ENCODE results near the gene COLGALT1.

The COLGALT1 gene

GRCh38 chr19:17598953-17599352 lies 43.5 kb downstream of the COLGALT1 start:
- no peak for DNase-seq (ENCODE audit: low spot score)

DNA sequence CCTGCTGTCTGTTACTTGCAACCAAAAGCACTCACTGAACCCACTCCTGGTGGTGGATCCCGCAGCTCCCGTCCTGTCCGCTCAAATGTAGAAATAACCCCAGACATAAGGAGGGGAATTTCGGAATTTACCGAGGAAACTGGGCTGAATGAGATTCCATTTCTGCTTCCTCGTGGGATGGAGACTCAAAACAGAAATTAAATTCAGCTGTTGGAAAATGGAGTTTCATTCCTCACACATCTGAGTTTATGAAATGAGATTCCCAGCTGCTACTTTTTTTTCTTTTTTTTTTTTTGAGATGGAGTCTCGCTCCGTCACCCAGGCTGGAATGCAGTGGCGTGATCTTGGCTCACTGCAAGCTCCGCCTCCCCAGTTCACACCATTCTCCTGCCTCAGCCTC lies 44.3 kb downstream of the COLGALT1 start:
- DNase-seq (ENCODE audit: low spot score), result no peak

- DNase-seq (ENCODE audit: low spot score), result no peak
Measured at GRCh38 chr19:17601683-17602082, 46.2 kb downstream of the COLGALT1 start.

DNA sequence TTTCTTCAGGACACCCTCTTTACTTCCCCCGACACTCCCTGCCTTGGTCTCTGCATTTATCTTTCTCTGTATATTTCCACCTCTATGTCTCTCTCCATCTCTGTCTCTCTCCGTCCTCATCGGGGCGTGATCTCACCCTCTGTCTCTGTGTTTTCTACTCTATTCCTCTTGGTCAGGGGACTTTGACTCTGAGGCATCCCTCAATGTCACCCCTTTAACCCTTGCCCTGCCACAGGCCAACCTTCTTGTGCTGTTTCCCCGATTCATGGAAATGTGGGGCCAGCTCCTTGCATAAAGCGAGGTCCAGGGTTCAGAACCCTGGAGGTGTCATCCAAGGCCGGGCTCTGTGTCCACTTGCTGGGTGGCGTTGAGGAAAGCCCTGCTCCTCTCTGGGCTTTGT lies 46.8 kb downstream of the COLGALT1 start:
- no peak for DNase-seq (ENCODE audit: low spot score)

DNA sequence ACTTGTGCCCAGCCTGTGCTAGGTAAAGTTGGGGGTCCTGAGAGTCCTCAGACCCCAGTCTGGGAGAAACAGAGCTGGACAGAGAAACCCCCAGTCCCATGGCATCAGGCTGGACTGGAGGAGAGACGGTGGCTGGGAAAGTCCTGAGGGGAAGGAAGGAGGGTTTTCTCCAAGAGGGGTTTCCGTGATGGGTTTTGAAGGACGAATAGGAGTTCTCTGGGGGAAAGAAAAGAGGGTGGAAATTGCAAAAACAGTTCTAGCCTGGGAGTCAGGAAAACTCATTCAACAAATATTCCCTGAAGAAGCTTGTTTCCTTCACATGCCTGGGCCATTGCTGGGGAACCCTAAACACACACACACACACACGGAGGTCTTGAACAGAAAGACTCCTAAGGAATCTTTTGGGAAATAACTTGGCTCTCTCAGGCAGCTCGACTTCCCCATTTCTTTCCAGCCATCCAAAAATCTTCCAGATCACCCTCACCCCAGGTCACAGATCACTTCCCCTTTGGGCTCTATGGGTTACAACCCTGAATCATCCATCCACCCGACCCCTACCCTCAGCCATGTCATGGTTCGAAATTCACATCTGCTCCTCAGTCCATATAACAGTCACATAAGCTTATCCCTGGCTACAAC lies 47.5 kb downstream of the COLGALT1 start:
- no peak for DNase-seq (ENCODE audit: low spot score)

- DNase-seq (ENCODE audit: low spot score), result no peak
Measured at GRCh38 chr19:17604372-17605025, 49.0 kb downstream of the COLGALT1 start.

DNA sequence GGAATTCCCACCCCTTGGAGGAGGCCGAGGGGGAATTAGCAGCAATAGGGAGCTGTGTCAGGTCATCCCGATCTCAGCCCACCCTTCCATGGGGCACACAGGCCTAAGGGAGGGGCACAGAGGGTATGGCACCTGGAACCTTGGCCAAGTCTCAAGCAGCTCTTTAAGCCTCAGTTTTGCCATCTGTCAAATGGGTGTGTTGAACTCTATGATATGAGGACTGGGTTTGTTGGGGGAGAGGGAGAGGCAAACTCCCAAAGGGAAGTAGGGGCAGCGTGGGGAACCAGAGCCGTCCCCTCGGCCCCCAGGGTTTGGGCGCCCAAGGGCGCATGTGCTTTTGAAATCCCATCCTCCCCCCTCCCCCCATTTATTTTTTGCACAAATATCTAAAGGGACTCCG lies 49.7 kb downstream of the COLGALT1 start:
- no peak for DNase-seq (ENCODE audit: low spot score)

DNA sequence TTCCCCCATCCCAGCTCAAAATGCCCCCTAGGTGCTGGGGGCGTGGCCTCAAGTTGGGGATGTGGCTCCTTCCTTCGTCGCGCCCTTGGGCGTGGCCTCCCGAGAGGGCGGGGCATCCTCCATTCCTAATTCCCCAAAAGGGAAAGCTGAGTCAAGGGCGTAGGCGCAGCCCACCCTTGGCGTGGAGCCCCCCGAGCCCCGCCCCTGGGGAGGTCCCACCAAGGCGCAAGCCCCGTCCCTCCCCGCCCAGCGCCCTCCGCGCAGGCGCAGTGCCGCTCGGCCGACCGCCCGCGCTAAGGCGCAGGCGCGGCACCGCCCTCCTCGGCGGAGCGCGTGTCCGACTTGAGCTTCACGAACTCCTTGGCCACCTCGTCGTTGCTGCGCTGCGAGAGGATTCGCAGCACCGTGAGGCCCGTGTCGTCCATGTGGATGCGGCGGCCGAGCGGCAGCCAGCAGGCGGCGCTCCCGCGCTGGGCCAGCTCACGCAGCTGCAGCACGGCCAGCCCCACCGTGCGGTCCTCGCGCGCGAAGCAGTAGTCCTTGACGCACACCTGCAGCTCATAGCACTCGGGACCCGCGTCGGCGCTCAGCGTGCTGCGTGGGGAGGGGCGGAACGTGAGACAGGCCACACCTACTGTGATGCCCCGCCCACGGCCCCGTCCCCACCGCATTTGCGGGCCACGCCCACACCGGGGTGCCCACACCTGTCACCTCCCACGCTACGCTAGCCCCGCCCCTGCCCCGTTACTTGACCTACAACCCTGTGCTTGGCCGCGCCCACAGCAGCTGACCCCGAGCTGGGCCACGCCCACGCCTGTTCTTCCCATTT lies 50.5 kb downstream of the COLGALT1 start:
- peak; percentile 77 for DNase-seq (ENCODE audit: low spot score)

DNA sequence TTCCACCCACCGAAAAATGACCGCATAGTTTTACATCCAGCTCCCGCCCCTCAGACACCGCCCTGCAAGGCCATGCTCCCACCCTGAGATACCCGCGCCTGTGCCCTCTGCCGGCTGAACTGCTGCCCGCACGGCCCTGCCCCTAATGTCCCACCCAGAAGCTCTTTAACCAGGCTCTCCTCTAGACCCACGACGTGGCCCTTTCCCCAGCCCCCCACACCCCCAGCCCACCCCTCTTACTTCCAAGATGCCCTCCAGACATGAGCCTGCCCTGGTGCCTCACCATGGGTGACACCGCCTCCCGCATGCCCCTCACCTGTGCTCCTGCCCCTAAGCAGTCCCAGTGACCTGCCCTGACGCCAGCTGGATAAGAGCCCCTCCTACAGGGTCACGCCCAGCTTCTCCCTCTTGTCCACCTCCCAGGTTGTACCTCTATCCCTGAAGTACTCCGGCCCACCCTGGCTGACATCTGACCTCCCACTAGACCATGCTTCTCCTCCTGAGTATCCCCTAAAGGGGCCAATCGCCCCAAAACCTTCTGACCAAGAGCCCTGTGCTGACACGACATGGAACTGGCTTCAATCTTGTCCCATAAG lies 51.2 kb downstream of the COLGALT1 start:
- DNase-seq (ENCODE audit: low spot score), result no peak

DNA sequence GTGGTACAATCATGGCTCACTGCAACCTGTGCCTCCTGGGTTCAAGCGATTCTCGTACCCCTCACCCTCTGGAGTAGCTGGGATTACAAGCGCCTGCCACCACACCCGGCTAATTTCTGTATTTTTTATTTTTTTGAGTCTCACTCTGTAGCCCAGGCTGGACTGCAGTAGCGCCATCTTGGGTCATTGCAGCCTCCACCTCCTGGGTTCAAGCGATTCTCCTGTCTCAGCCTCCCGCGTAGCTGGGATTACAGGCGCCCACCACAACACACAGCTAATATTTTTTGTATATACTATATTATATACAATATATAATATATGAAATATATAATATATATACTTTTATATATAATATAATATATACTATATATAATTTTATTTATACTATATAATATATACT lies 52.5 kb downstream of the COLGALT1 start:
- no peak for DNase-seq (ENCODE audit: low spot score)

DNA sequence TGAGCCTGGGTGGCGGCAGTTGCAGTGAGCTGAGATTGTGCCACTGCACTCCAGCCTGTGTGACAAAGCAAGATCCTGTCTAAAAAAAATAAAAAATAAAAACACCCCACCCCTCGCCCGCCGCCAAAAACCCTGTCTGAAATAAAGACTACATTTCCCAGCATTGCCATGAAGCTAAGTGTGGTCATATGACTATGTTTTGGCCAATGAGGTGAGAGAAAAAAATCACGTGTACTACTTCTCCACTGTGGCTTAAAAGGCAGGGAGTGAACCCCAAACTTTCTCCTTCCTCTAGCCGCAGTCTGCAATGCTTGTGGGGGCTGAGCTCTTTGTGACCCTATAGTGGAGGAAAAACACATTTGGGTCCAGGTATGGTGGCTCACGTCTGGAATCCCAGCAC lies 54.9 kb downstream of the COLGALT1 start:
- DNase-seq (ENCODE audit: low spot score), result peak; percentile 41

GRCh38 chr19:17611462-17612244 lies 56.2 kb downstream of the COLGALT1 start:
- DNase-seq (ENCODE audit: low spot score), result no peak

DNA sequence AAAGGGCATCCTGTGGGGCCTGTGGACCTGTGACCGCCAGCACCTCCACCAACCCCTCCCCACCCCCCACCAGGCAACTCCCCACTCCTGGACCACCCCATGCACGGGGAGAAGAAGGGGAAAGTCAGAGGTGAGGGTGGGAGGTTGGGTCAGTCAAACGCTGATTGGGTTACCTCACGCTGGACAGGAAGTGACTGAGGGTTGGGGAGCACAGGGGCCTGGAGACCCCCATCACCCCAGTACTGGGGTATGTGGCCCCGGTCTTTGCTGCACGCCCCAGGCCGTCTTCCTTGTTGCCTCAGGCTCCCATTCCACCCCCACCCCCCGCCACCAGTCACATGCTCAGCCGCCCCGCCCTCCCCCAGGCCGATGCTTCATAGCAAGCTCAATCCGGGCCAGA lies 59.0 kb downstream of the COLGALT1 start:
- DNase-seq (ENCODE audit: low spot score), result no peak

- no peak for DNase-seq (ENCODE audit: low spot score)
Measured at GRCh38 chr19:17615889-17616685, 60.6 kb downstream of the COLGALT1 start.

- no peak for DNase-seq (ENCODE audit: low spot score)
Measured at GRCh38 chr19:17616686-17616960, 61.2 kb downstream of the COLGALT1 start.

- DNase-seq (ENCODE audit: low spot score), result no peak
Measured at GRCh38 chr19:17616961-17617806, 61.7 kb downstream of the COLGALT1 start.

GRCh38 chr19:17617807-17618192 lies 62.4 kb downstream of the COLGALT1 start:
- DNase-seq (ENCODE audit: low spot score), result no peak

DNA sequence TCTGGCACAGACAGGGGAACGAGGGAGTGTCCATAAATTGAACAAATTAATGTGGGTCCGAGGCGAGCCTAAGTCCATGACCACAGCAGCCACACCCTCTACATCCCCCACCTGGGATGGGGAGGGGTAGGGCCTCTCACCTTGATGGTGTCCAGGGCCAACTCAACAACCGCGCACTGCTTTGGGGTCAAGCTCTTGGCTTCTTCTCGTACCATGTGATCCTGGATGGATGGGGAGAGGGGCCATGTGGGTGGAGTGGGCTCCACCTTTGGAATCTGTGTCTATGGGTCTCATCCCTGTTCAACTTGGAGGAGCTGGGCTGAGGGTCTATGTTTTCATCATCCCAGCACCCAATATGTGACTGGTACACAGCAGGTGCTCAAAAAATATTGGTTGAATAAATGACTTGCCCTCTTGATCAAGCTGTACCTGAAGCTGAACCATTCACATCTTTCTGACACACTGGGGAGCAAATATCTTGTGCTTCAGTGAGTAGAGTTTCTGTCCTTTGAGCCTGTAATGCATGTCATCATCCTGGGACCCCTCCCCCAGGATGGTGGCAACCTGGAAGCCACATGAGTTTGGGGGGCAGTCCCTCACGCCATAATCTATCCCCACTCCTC lies 62.9 kb downstream of the COLGALT1 start:
- DNase-seq (ENCODE audit: low spot score), result no peak

DNA sequence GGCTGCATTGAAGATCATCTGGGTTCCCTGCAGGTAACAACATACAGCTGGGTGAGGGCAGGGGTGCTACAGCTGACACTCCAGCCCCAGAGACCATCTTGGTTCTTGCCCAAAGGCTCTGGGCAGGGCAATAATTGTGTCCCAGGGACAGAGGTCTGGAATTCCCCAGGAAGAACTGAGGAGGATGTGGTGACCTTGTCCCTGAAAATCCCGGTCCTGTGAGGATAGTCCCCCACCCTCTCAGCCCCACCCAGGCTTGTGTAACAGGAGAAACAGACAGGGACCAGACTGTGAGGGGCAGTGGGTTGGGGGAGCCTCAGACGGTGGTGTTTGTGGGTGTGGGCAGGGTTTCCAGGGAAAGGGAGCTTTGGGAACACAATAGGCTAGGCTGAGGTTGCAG lies 63.5 kb downstream of the COLGALT1 start:
- DNase-seq (ENCODE audit: low spot score), result no peak

DNA sequence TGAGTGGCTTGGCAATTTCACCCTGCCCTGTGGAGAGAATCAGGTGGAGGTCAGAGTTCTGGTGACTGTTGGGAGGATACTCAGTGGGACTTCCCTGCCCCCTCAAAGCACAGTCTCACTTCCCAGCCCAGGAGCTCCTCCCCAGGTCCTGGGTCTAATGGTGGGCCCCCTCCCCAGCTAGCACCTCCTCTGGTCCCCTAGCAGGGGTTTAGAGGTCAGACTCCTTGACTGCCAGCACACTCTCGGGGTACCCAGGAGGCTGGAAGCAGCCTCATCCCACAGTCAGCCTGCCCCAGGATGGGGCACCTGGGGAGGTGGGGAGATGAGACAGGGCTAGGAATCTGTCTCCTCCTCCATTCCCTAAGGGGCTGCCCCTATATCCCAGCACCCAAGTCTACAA lies 65.2 kb downstream of the COLGALT1 start:
- no peak for DNase-seq (ENCODE audit: low spot score)
